Fibroblast of upper back skin (primary cell): ENCODE data around the gene LRP1-AS.

ENCODE experiments used
- DNase-seq: peaks from one replicate; pipeline ENCODE4 v3.0.0-alpha.2; 2013

Gene LRP1-AS

DNA sequence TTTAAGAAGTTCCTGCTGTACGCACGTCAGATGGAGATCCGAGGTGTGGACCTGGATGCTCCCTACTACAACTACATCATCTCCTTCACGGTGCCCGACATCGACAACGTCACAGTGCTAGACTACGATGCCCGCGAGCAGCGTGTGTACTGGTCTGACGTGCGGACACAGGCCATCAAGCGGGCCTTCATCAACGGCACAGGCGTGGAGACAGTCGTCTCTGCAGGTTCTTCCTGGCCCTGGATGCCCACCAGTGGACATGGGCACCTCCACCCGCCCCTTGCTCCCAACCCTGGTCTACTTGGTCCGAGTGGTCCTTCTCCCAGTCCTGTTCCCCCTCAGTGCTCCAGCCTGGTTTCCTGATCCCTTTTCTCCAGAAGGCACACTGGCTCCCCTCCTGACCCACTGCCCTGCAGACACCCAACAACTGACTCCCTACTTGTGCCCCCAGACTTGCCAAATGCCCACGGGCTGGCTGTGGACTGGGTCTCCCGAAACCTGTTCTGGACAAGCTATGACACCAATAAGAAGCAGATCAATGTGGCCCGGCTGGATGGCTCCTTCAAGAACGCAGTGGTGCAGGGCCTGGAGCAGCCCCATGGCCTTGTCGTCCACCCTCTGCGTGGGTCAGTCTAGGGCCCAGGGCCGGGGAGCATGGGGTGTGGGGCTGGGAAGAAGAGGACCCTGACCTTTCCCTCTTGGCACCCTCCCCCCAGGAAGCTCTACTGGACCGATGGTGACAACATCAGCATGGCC is 32.1 kb upstream of the LRP1-AS start:
- no peak for DNase-seq

DNA sequence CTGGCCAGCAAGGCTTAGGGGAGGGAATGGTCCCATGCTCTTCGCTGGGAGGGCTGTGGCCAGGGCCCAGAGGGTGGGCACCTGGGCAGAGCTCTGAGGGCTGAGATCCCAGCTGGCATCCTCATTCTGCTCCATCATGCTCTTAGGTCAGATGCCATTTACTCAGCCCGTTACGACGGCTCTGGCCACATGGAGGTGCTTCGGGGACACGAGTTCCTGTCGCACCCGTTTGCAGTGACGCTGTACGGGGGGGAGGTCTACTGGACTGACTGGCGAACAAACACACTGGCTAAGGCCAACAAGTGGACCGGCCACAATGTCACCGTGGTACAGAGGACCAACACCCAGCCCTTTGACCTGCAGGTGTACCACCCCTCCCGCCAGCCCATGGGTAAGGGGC is 30.8 kb upstream of the LRP1-AS start:
- no peak for DNase-seq

GRCh38 chr12:57177354-57177753 is 29.9 kb upstream of the LRP1-AS start:
- DNase-seq = no peak

DNA sequence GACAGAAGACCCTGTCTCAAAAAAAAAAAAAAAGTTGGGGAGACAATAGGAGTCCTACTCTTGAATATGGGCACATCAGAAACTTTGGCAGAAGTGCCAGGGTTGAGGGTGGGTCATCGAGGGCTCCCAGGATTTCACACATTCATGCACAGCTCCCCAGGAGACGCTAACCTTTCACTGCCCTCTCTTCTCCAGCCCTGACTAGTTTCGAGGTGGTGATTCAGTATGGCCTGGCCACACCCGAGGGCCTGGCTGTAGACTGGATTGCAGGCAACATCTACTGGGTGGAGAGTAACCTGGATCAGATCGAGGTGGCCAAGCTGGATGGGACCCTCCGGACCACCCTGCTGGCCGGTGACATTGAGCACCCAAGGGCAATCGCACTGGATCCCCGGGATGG is 29.4 kb upstream of the LRP1-AS start:
- DNase-seq = no peak

- no peak for DNase-seq
Observed at GRCh38 chr12:57176139-57176477, 28.7 kb upstream of the LRP1-AS start.

- DNase-seq = peak; percentile 61
Observed at GRCh38 chr12:57175428-57176138, 28.2 kb upstream of the LRP1-AS start.

GRCh38 chr12:57173683-57174082 is 26.3 kb upstream of the LRP1-AS start:
- DNase-seq = no peak

- no peak for DNase-seq
Observed at GRCh38 chr12:57173089-57173488, 25.7 kb upstream of the LRP1-AS start.

- DNase-seq = peak; percentile 77
Observed at GRCh38 chr12:57171668-57172067, 24.2 kb upstream of the LRP1-AS start.

GRCh38 chr12:57170927-57171326 is 23.5 kb upstream of the LRP1-AS start:
- no peak for DNase-seq

- DNase-seq = no peak
Observed at GRCh38 chr12:57170408-57170807, 23.0 kb upstream of the LRP1-AS start.

DNA sequence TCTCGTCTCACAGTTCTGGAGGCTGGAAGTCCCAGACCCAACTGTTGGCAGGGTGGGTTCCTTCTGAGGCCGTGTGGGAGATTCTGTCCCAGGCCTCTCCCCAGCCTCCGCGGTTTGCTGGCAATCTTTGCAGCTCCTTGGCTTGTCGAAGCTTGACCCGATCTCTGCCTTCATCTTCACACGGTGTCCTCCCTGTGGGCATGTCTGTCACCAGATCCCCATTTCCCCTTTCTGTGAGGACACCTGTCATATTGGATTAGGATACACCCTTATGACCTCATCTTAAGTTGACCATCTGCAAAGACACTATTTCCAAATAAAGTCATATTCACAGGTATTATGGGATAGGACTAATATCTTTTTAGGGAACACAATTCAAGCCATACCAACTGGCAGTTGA is 22.6 kb upstream of the LRP1-AS start:
- no peak for DNase-seq

GRCh38 chr12:57169046-57169795 is 21.8 kb upstream of the LRP1-AS start:
- DNase-seq = no peak

- no peak for DNase-seq
Observed at GRCh38 chr12:57168058-57168457, 20.6 kb upstream of the LRP1-AS start.

- DNase-seq = peak; percentile 68
Observed at GRCh38 chr12:57166971-57167371, 19.6 kb upstream of the LRP1-AS start.

GRCh38 chr12:57165741-57166140 is 18.3 kb upstream of the LRP1-AS start:
- DNase-seq = no peak

GRCh38 chr12:57164966-57165625 is 17.7 kb upstream of the LRP1-AS start:
- no peak for DNase-seq

- no peak for DNase-seq
Observed at GRCh38 chr12:57164454-57164853, 17.0 kb upstream of the LRP1-AS start.

GRCh38 chr12:57162553-57163125 is 15.2 kb upstream of the LRP1-AS start:
- no peak for DNase-seq

DNA sequence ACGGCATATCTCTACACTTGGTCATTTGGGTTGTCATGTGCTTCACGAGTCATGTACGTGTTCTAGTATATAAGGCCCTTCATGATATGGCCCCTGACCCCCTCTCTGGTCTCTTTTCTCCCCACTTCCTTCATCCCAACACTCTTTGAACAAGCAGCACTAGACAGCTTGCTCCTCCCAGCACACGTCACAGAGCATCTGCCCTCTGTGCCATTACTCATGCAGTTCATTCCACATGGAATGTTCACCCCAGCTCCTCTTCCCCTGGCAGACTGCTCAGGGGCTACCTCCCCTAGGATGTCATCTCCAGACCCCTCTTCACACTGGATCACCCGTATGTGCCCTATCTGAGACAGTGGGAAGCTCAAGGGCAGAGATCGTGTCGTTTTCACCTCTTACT is 14.1 kb upstream of the LRP1-AS start:
- peak; percentile 42 for DNase-seq

DNA sequence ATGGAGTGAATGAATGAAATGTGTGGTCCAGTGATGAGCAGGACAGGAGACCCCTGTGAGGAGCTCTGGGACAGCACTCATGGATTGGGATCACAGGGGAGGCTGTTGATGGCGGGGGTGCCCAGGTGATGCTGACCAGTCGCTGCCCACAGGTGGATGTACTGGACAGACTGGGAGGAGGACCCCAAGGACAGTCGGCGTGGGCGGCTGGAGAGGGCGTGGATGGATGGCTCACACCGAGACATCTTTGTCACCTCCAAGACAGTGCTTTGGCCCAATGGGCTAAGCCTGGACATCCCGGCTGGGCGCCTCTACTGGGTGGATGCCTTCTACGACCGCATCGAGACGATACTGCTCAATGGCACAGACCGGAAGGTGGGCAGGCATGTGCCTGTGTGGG is 13.3 kb upstream of the LRP1-AS start:
- DNase-seq = no peak

DNA sequence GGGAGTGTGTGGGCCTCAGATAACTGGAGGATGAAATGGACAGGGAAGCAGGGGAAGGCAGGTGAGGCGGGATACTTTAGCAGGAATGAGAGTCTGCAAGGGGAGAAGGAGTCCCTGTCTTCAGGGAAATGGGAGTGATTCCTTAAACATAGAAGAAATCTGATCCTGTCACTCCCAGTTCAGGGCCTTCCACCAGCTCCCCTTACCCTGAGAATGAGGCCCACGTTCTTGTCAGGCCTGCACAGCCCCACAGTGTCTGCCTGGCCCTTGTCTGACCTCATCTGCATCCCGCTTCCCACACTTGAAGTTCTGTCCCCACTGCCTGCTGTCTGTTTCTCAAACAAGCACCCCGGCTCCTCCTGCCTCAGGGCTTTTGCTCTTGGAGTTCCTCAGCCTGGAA is 12.6 kb upstream of the LRP1-AS start:
- DNase-seq = no peak

DNA sequence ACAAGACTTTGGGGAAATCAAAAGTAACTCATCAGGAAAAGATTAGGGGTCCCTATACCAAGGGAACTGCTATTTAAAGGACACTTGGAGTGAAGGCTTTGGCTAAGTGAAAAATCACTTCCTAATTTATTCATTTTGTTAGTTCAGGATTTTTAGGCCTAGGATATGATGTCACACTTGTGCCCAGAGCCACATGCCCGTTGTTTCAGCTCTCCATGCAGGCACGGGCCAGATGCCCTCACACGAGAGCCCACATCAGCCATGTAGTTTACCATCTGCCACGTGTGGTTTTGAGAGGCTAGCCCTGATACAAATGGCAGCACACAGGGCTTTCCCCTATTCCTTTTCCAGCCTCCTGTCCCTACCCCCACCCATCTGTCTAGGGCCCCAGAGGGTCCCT is 11.9 kb upstream of the LRP1-AS start:
- DNase-seq = no peak
